Liver (tissue), 9 donors: ENCODE results near the gene PHACTR4. TPM values are rescaled to one million over a fixed set of nuclear protein-coding genes. Genes with fewer than 3 reads are reported as not detected.
"Not testable (repeated sequence)": the region's sequence is repeated elsewhere in the genome, so short reads cannot be mapped to it uniquely, and the experiment has no call there.

Experiments
- DNase-seq: peaks from one replicate; pipeline ENCODE4 v3.0.0-alpha.2; 2017; ENCODE audit warnings: low spot score
- H3K27ac ChIP-seq, 2 donors: one replicate each; pipeline ENCODE4 v1.7.0; 2013; ENCODE audit warnings: inconsistent platforms in 2 of 2, low read length in 2 of 2, control low read depth in 1 of 2, low read depth in 1 of 2, mild to moderate bottlenecking in 1 of 2
- H3K27me3 ChIP-seq, 4 donors: one replicate each; pipeline versions ENCODE4 v1.6.1 to v1.7.0; 2013; ENCODE audit warnings: low read length in 3 of 4, inconsistent platforms in 1 of 4, mild to moderate bottlenecking in 1 of 4, moderate library complexity in 1 of 4; ENCODE audit not compliant: control insufficient read depth in 4 of 4, insufficient read depth in 4 of 4
- H3K36me3 ChIP-seq, 4 donors: one replicate each; pipeline versions ENCODE4 v1.6.1 to v1.7.0; 2013; ENCODE audit warnings: low read length in 3 of 4, mild to moderate bottlenecking in 3 of 4, low read depth in 1 of 4, moderate library complexity in 1 of 4; ENCODE audit not compliant: control insufficient read depth in 4 of 4, insufficient read depth in 3 of 4
- H3K4me1 ChIP-seq, 4 donors: one replicate each; pipeline versions ENCODE4 v1.6.1 to v1.7.0; 2013; ENCODE audit warnings: low read length in 3 of 4, mild to moderate bottlenecking in 3 of 4, moderate library complexity in 1 of 4; ENCODE audit not compliant: control insufficient read depth in 4 of 4, insufficient read depth in 4 of 4
- H3K4me3 ChIP-seq, 3 donors: one replicate each; pipeline versions ENCODE4 v1.6.1 to v1.7.0; 2013; ENCODE audit warnings: low read length in 3 of 3, control low read depth in 1 of 3, low read depth in 1 of 3, mild to moderate bottlenecking in 1 of 3
- H3K9ac ChIP-seq, 2 donors: one replicate each; pipeline ENCODE4 v1.7.0; 2013; ENCODE audit warnings: low read length in 2 of 2, mild to moderate bottlenecking in 2 of 2, moderate library complexity in 2 of 2, control low read depth in 1 of 2, low read depth in 1 of 2
- H3K9me3 ChIP-seq, 4 donors: one replicate each; pipeline versions ENCODE4 v1.6.1 to v1.7.0; 2013; ENCODE audit warnings: low read length in 3 of 4; ENCODE audit not compliant: control insufficient read depth in 4 of 4
- ATF3 ChIP-seq: IDR thresholded peaks from 2 replicates; pipeline ENCODE4 v1.6.1; 2016; ENCODE audit warnings: antibody characterized with exemption
- EGR1 ChIP-seq, 2 donors: IDR thresholded peaks; 2 replicates each; pipeline ENCODE4 v1.6.1; 2016 to 2018; ENCODE audit warnings: antibody characterized with exemption in 2 of 2, low read depth in 2 of 2
- FOXA1 ChIP-seq: IDR thresholded peaks from 2 replicates; pipeline ENCODE4 v1.6.1; 2016; ENCODE audit warnings: antibody characterized with exemption
- FOXA2 ChIP-seq: IDR thresholded peaks from 2 replicates; pipeline ENCODE4 v1.6.1; 2016; ENCODE audit warnings: antibody characterized with exemption
- GABPA ChIP-seq, 2 donors: IDR thresholded peaks in 1 of 2; conservative IDR thresholded peaks in 1 of 2; 2 replicates each; pipeline ENCODE4 v1.6.1; 2016; ENCODE audit warnings: antibody characterized with exemption in 2 of 2, mild to moderate bottlenecking in 1 of 2, moderate library complexity in 1 of 2
- HNF4A ChIP-seq, 2 donors: conservative IDR thresholded peaks; 2 replicates each; pipeline ENCODE4 v1.6.1; 2016; ENCODE audit warnings: antibody characterized with exemption in 2 of 2, mild to moderate bottlenecking in 2 of 2
- HNF4G ChIP-seq: IDR thresholded peaks from 2 replicates; pipeline ENCODE4 v1.6.1; 2016; ENCODE audit warnings: antibody characterized with exemption
- JUND ChIP-seq, 2 donors: IDR thresholded peaks; 2 replicates each; pipeline ENCODE4 v1.6.1; 2016; ENCODE audit warnings: antibody characterized with exemption in 2 of 2
- MAX ChIP-seq: IDR thresholded peaks from 2 replicates; pipeline ENCODE4 v1.6.1; 2016; ENCODE audit warnings: antibody characterized with exemption
- NR2F2 ChIP-seq: IDR thresholded peaks from 2 replicates; pipeline ENCODE4 v1.6.1; 2016; ENCODE audit warnings: antibody characterized with exemption
- RAD21 ChIP-seq, 2 donors: IDR thresholded peaks; 2 replicates each; pipeline ENCODE4 v1.6.1; 2016; ENCODE audit warnings: antibody characterized with exemption in 2 of 2, mild to moderate bottlenecking in 2 of 2
- REST ChIP-seq: IDR thresholded peaks from 2 replicates; pipeline ENCODE4 v1.6.1; 2016; ENCODE audit warnings: antibody characterized with exemption, mild to moderate bottlenecking
- RXRA ChIP-seq, 2 donors: IDR thresholded peaks; 2 replicates each; pipeline ENCODE4 v1.6.1; 2017 to 2018; ENCODE audit warnings: antibody characterized with exemption in 2 of 2, mild to moderate bottlenecking in 1 of 2
- SP1 ChIP-seq: IDR thresholded peaks from 2 replicates; pipeline ENCODE4 v1.6.1; 2018; ENCODE audit warnings: antibody characterized with exemption, mild to moderate bottlenecking
- TAF1 ChIP-seq: conservative IDR thresholded peaks from 2 replicates; pipeline ENCODE4 v1.6.1; 2016; ENCODE audit warnings: antibody characterized with exemption, mild to moderate bottlenecking
- YY1 ChIP-seq: IDR thresholded peaks from 2 replicates; pipeline ENCODE4 v1.6.1; 2016; ENCODE audit warnings: antibody characterized with exemption, mild to moderate bottlenecking
- WGBS: extraction: QIAGEN DNeasy Blood & Tissue Kit; methylation state at CpG from one replicate; pipeline ENCODE4 v1.1.7; 2013; 5-methylcytosine and 5-hydroxymethylcytosine counted together
- polyA plus RNA-seq, 2 donors: library from polyadenylated mRNA; stranded (reverse) in 1 of 2; unstranded in 1 of 2; fragments of 200-250 nt in 1 of 2; fragments of >200 nt in 1 of 2; fragmentation: Nextera tagmentation in 1 of 2; extraction: Ambion mirVana in 1 of 2; gene quantifications; one replicate each; pipeline versions ENCODE4 v1.2.1 to v1.2.3, GENCODE V29; 2013 to 2015
- total RNA-seq, 2 donors: library from RNA; depleted of rRNA; stranded (reverse); fragments of >200 nt; gene quantifications; one replicate each; pipeline ENCODE4 v1.2.3, GENCODE V29; 2014
- TF ChIP-seq, protein P1 (sequence below): fragments of 150-350 bp; IDR thresholded peaks from 2 replicates; pipeline ENCODE4 v1.5.1; 2017; ENCODE audit warnings: improper control_type of control experiment, low read depth, low read length; ENCODE audit not compliant: missing input control
- TF ChIP-seq, protein P2 (sequence below): IDR thresholded peaks from 2 replicates; pipeline ENCODE4 v1.6.1; 2016; ENCODE audit warnings: antibody characterized with exemption
- donor health status: healthy.
- donor health status: healthy.
- donor health status: healthy.
- donor health status: healthy.
- donor health status: healthy.

Gene PHACTR4
- total and polyA plus RNA-seq, 4 donors = 8.9 to 22.6 (median 10.8) TPM

GRCh38 chr1:28374297-28374696 is 4.8 kb downstream of the PHACTR4 start:
- DNase-seq = no peak
- Histone ChIP-seq H3K27me3 (no peaks in the 10 kb centered on the region), H3K36me3 (no peaks in the 10 kb centered on the region), H3K27ac (no peak overlapping the region), H3K9me3 (no peaks in the 10 kb centered on the region), H3K4me3 (no peak overlapping the region), H3K9ac (no peak overlapping the region), H3K4me1 (peaks cover 7 to 20% (median 13%) of the 10 kb centered on the region in 4 donors)
- TF ChIP-seq NR2F2 (no peak), SP1 (no peak), TAF1 (no peak), YY1 (no peak), REST (no peak), RAD21 (IDR thresholded peaks at IDR 0.05) (no peak), GABPA (IDR thresholded peaks at IDR 0.05 in 1 of 2, conservative IDR thresholded peaks at IDR 0.05 in 1 of 2) (no peak), MAX (no peak), FOXA2 (no peak), RXRA (IDR thresholded peaks at IDR 0.05) (no peak), JUND (IDR thresholded peaks at IDR 0.05) (no peak), HNF4A (conservative IDR thresholded peaks at IDR 0.05) (no peak), ATF3 (no peak), EGR1 (IDR thresholded peaks at IDR 0.05; ENCODE audit: low read depth in 2 of 2) (no peak), FOXA1 (no peak), HNF4G (no peak)
- TF ChIP-seq, protein P1, sequence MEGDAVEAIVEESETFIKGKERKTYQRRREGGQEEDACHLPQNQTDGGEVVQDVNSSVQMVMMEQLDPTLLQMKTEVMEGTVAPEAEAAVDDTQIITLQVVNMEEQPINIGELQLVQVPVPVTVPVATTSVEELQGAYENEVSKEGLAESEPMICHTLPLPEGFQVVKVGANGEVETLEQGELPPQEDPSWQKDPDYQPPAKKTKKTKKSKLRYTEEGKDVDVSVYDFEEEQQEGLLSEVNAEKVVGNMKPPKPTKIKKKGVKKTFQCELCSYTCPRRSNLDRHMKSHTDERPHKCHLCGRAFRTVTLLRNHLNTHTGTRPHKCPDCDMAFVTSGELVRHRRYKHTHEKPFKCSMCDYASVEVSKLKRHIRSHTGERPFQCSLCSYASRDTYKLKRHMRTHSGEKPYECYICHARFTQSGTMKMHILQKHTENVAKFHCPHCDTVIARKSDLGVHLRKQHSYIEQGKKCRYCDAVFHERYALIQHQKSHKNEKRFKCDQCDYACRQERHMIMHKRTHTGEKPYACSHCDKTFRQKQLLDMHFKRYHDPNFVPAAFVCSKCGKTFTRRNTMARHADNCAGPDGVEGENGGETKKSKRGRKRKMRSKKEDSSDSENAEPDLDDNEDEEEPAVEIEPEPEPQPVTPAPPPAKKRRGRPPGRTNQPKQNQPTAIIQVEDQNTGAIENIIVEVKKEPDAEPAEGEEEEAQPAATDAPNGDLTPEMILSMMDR = no peak
- TF ChIP-seq, protein P2, sequence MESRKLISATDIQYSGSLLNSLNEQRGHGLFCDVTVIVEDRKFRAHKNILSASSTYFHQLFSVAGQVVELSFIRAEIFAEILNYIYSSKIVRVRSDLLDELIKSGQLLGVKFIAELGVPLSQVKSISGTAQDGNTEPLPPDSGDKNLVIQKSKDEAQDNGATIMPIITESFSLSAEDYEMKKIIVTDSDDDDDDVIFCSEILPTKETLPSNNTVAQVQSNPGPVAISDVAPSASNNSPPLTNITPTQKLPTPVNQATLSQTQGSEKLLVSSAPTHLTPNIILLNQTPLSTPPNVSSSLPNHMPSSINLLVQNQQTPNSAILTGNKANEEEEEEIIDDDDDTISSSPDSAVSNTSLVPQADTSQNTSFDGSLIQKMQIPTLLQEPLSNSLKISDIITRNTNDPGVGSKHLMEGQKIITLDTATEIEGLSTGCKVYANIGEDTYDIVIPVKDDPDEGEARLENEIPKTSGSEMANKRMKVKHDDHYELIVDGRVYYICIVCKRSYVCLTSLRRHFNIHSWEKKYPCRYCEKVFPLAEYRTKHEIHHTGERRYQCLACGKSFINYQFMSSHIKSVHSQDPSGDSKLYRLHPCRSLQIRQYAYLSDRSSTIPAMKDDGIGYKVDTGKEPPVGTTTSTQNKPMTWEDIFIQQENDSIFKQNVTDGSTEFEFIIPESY = no peak
- WGBS = 92% methylated on average over 2 of the region's 2 CpGs

DNA sequence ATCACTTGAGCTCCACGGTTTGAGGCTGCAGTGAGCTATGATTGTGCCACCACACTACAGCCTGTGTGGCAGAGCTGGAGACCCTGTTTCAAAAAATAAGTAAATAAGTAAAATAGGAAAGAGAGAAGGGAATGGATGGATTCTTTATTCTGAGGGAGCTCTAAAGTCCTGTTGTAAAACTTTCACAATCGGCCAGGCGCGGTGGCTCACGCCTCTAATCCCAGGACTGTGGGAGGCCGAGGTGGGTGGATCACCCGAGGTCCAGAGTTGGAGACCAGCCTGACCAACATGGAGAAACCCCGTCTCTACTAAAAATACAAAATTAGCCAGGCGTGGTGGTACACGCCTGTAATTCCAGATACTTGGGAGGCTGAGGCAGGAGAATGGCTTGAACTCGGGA is 6.1 kb downstream of the PHACTR4 start:
- H3K9ac ChIP-seq, H3K27me3 ChIP-seq, DNase-seq, H3K4me3 ChIP-seq, H3K9me3 ChIP-seq, H3K36me3 ChIP-seq, H3K27ac ChIP-seq: not testable (repeated sequence)
- WGBS = 91% methylated on average over 11 of the region's 11 CpGs
- peaks cover 7 to 17% (median 10%) of the 10 kb centered on the region in 4 donors for H3K4me1 ChIP-seq
